Nephron progenitor cell (in vitro differentiated cells): ENCODE results near the gene TAAR1.
"Not testable (repeated sequence)": the region's sequence is repeated elsewhere in the genome, so short reads cannot be mapped to it uniquely, and the experiment has no call there.

Source experiments
- DNase-seq: peaks from one replicate; pipeline ENCODE4 v3.0.0; 2021
- H3K27ac Mint-ChIP-seq: 2 replicates; pipeline ENCODE4 v1.8.0; 2021; ENCODE audit warnings: mild to moderate bottlenecking, moderate library complexity, mixed read lengths
- H3K27me3 Mint-ChIP-seq: 2 replicates; pipeline ENCODE4 v1.8.0; 2021; ENCODE audit warnings: mild to moderate bottlenecking, low read depth, mixed read lengths; ENCODE audit not compliant: poor library complexity
- H3K36me3 Mint-ChIP-seq: 2 replicates; pipeline ENCODE4 v1.8.0; 2021; ENCODE audit warnings: low read depth, mixed read lengths
- H3K4me1 Mint-ChIP-seq: 2 replicates; pipeline ENCODE4 v1.8.0; 2021; ENCODE audit warnings: mixed read lengths
- H3K4me3 Mint-ChIP-seq: 2 replicates; pipeline ENCODE4 v1.8.0; 2021; ENCODE audit warnings: mild to moderate bottlenecking, moderate library complexity, mixed read lengths
- H3K9me3 Mint-ChIP-seq: 2 replicates; pipeline ENCODE4 v1.8.0; 2021; ENCODE audit warnings: mild to moderate bottlenecking, moderate library complexity, mixed read lengths
- CTCF ChIP-seq: fragments of 200-600 bp; sonication (generic); IDR thresholded peaks from 2 replicates; pipeline ENCODE4 v1.5.0; 2021; ENCODE audit warnings: antibody characterized with exemption

Gene TAAR1

DNA sequence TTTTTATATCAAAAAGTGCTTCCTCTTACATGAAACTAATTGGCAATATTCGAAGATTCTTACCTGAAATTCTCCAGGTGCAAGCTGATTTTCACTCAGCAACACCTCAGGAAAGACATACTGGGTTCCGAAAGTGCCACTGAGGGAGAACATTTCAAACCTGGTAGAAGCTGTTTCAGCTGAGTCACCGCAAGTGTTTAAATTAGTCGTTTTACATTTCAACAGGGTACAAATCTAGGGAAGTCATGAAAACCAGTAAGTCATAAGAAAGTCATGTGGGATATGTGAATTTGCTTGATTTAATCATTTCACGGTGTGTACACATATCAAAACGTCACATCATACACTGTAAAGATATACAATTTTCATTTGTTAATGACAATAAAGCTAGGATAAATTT, 25.3 kb upstream of the TAAR1 start:
- peaks cover 3% of the 10 kb centered on the region for H3K27me3 Mint-ChIP-seq
- H3K36me3 Mint-ChIP-seq, result no peaks in the 10 kb centered on the region
- DNase-seq, result no peak
- no peak for TF ChIP-seq CTCF
- H3K27ac Mint-ChIP-seq, result no peak overlapping the region
- no peak overlapping the region for H3K4me3 Mint-ChIP-seq
- no peaks in the 10 kb centered on the region for H3K9me3 Mint-ChIP-seq
- no peaks in the 10 kb centered on the region for H3K4me1 Mint-ChIP-seq

DNA sequence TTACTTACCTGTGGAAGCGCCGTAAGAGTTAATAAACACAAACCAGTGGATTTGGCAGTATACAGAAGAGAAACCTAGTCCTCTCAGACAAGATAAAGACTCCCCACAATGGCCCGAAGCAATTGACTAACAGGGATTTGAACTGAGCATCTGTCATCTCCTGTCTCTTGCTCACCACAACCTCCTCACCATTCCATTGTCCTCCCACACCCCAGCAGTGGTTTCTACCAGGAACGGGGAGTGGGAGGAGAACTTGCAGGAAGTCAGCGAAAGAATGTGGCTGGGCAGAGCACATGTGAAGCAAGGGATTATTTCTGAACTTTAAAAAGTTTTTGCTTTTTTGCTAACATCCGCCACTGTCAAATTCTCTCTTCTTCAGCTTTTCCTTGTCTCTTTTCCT, 24.6 kb upstream of the TAAR1 start:
- Mint-ChIP-seq H3K9me3 (no peaks in the 10 kb centered on the region), H3K36me3 (no peaks in the 10 kb centered on the region), H3K27ac (no peak overlapping the region), H3K27me3 (peaks cover 3% of the 10 kb centered on the region), H3K4me3 (no peak overlapping the region), H3K4me1 (no peaks in the 10 kb centered on the region)
- TF ChIP-seq CTCF, result no peak
- DNase-seq, result no peak

- H3K27ac Mint-ChIP-seq, H3K4me1 Mint-ChIP-seq, H3K9me3 Mint-ChIP-seq, H3K36me3 Mint-ChIP-seq, H3K27me3 Mint-ChIP-seq, H3K4me3 Mint-ChIP-seq, DNase-seq: not testable (repeated sequence)
These were observed 20.1 kb upstream of the TAAR1 start for GRCh38 chr6:132679094-132679493.

DNA sequence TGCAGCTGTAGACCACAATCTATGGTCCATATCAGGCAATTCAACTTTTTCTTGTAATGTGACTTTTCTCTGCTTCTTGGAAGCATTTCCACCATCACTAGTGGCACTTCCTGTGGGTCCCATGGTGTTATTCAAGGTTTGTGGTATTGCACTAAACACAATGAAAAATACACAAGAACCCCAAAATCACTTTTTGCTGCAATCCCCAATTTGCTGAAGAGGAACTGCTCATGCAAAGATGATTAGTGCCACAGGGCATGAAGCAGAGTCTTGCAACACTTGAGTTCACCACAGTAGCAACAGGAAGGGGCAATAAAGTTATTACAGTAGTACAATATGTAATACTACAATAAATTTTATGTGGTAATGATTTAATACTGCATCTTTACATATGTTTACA, 16.8 kb upstream of the TAAR1 start:
- no peak overlapping the region for H3K27ac Mint-ChIP-seq
- H3K9me3 Mint-ChIP-seq, result peaks cover 4% of the 10 kb centered on the region
- no peak overlapping the region for H3K4me3 Mint-ChIP-seq
- DNase-seq, result no peak
- H3K36me3 Mint-ChIP-seq, result no peaks in the 10 kb centered on the region
- no peaks in the 10 kb centered on the region for H3K4me1 Mint-ChIP-seq
- H3K27me3 Mint-ChIP-seq, result no peaks in the 10 kb centered on the region
- TF ChIP-seq CTCF, result no peak

GRCh38 chr6:132675002-132675401, 16.0 kb upstream of the TAAR1 start:
- no peaks in the 10 kb centered on the region for H3K36me3 Mint-ChIP-seq
- no peaks in the 10 kb centered on the region for H3K4me1 Mint-ChIP-seq
- peaks cover 3% of the 10 kb centered on the region for H3K27me3 Mint-ChIP-seq
- no peak overlapping the region for H3K4me3 Mint-ChIP-seq
- no peak for DNase-seq
- TF ChIP-seq CTCF, result no peak
- no peak overlapping the region for H3K27ac Mint-ChIP-seq
- peaks cover 4% of the 10 kb centered on the region for H3K9me3 Mint-ChIP-seq

- Mint-ChIP-seq H3K27ac (no peak overlapping the region), H3K4me3 (no peak overlapping the region), H3K4me1 (no peaks in the 10 kb centered on the region), H3K27me3 (peaks cover 3% of the 10 kb centered on the region), H3K9me3 (peaks cover 4% of the 10 kb centered on the region), H3K36me3 (no peaks in the 10 kb centered on the region)
- DNase-seq, result no peak
- no peak for TF ChIP-seq CTCF
These were observed 14.6 kb upstream of the TAAR1 start for GRCh38 chr6:132673376-132674094.
